Activated effector memory CD4-positive, alpha-beta T cell treated with Interleukin-2 at 50 U/mL for 16 hours (primary cell): Measurements from ENCODE around the gene RGS1.

Experiments
- DNase-seq: peaks from one replicate; pipeline ENCODE4 v3.0.0-alpha.2; 2020

RGS1 gene

DNA sequence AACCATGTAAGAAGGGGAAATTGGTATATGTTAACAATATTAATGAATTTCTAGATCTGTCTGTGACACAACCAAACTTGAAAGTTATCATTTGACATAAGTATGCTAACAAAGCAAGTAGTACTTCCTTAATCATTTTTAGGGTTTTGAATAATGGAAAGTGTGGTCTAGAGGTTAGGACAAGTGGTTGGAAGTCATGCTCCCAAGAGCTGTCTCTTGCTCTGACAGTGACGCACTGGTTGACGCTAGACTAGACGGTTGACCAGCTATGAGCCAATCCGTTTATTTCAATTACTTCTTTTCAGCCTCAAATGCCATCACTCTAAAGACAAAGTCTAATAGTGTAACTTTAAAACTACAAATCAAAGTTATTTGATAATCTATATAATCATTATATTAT lies 20.7 kb upstream of the RGS1 start:
- no peak for DNase-seq

DNA sequence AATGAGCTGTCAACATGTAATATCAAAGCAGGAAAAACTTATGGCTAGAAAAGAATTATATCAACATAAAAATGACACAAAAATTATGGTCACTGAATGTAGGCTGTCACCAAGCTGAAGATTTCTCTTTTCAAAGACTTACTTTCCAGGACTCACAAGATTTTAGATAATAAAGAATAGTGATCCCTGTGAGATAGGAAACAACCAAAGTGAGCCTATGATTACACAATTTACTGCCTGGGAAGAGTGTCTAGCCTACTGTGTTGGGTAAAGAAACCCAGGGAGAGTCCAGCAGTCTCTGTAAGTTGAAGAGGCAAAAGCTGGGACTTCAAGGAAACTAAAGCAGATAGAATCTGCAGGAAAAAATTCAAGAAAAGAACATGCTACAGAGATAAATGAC lies 20.2 kb upstream of the RGS1 start:
- no peak for DNase-seq

- DNase-seq, result no peak
These were observed 17.6 kb upstream of the RGS1 start for GRCh38 chr1:192557841-192558595.

DNA sequence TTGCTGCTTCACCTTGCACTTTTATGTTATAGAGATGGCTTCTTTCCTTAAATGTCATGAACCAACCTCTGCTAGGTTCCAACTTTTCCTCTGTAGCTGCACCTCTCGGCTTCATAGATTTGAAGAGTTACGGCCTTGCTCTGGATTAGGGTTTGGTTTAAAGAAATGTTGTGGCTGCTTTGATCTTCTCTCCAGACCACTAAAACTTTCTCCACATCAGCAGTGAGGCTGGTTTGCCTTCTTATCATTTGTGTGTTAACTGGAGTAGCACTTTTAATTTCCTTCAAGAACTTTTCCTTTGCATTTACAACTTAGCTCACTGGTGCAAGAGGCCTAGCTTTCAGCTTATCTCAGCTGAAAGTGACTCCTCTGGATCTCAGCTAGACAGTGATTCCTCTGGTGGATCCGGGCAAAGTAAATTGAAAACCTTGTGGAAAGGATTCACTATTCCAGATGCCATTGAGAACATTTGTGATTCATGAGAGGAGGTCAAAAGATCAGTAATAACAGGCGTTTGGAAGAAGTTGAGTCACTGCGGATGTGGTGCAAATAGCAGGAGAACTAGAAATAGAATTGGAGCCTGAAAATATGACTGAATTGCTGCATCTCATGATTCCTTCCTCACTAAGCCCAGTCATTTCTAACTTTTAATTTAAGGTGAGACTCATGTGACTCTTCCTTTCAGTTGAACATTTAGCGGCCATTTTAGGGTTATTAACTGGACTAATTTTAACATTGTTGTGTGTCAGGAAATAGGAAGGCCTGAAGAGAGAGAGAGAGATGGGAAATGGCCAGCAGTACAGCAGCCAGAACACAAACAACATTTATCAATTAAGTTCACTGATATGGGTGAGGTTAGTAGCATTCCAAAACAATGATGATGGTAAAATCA lies 16.2 kb upstream of the RGS1 start:
- DNase-seq, result no peak

GRCh38 chr1:192561301-192561700 lies 14.3 kb upstream of the RGS1 start:
- no peak for DNase-seq

GRCh38 chr1:192563129-192563528 lies 12.4 kb upstream of the RGS1 start:
- no peak for DNase-seq

DNA sequence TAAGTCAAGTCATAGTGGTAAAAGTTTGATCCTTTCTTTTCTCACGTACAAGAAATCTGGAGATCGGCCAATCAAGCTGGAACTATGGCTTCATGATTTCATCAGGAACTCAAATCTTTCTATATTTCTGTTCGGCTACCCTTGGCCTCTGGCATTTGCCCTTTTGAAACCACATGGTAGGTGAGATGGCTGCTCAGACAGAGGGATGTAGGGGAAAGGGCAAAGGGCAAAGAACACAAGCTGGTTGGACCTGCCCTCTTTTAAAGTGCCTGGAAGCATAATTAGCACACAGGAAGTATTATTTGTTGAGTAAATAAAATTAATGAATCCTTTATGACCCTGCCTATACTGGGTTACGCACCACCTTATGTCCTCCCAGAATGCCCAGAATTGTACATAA lies 11.5 kb upstream of the RGS1 start:
- DNase-seq, result no peak

DNA sequence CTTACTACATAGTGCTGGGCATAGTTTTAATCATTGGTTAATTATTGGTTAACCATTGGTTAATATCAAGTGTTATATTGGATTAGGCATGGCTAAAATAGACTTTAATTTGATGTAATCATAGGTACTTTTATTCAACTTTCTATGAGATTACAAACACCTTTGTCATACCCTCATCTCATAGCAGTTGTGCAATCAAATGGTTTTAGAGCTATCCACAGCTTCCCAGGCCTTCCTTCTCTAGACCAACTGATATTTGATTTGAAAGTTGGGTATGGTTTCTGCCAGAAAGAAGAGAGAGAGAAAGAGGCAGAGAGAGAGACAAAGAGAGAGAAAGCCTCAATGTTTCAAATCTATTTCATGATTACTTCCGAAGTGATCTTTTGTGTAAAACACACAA lies 9.6 kb upstream of the RGS1 start:
- DNase-seq, result no peak

GRCh38 chr1:192566657-192567056 lies 8.9 kb upstream of the RGS1 start:
- no peak for DNase-seq

- no peak for DNase-seq
These were observed 7.5 kb upstream of the RGS1 start for GRCh38 chr1:192568063-192568462.

- DNase-seq, result no peak
These were observed 3.9 kb upstream of the RGS1 start for GRCh38 chr1:192571668-192572067.

DNA sequence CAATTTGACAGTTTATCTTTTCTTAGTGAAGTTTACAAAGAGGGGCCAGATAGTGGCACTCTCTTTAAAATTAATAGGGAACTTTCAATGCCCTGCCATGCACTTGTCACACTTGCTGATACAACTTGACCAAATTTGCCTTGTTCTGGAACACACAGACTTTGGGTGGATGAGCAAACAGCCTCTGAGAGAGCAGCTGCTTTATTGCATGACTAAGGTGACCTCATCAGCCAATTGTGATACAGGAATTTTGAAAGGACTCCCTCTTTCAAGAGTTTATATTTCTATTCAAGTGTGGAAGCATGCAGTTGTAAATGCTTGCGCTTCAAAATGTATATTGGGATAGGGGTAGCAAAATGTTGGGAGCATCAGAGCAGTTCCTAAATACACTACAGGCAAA lies 2.1 kb upstream of the RGS1 start:
- DNase-seq, result no peak

DNA sequence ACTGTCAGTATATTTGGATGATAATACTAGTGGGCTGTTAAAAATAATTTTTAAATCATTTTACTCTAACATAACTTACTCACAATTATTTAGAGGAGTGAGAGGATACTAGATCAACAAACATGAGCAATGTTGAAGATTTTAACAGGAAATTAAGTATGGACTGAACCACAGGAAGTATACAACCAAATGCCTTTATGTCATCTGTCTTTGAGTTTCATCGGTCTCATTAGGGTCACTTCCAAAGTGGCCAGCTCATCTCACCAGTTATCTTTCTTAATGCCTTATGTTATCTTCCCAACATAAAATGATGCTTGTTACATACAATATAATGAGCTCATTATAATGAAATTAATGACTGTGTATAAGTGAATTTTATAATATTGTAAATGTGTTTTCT lies 1.5 kb upstream of the RGS1 start:
- DNase-seq, result no peak

GRCh38 chr1:192576190-192577144 lies 894 bp downstream of the RGS1 start:
- DNase-seq, result no peak

DNA sequence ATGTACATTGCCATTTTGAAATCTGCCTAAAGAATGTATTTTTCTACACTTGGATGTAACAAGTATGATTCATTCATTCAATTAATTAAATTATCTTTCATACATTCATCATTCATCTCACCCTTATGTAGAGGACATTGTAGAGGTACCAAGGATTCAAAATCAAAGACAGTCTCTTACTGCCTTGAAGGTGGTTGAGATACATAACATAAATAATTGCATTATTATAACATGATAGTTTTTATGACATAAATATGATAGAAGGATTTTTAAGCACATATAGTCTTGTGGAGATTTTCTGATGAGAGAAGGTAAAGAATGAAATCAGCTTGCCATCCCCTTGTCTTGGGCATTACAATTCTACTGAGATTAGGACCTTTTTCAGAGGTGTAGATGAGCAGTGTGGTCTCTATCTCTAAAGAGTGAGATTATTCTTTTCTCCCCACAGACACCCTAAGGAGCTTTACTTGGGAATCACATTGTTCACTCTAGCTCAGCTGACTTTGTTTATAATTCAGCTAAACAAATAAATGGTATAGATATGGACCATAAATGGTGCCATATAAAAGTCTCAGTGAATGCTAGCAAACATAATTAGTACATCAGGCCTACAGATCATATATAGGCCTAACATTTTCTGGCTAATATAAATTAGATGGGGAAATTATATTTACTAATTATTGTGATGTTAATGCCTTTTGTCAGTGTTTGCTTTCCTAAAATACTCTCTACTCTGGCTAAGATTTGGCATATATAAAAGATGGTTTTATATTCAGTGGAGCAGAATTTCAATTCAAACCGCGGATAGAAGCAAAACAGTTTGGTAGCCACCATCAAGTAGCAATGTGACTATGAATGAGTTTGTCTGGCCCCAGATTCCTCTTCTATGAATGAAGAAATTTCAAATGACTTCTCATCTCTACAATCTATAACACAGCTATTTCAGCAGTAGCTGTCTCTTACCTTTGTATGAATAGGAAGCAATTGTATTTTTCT lies 1.9 kb downstream of the RGS1 start:
- DNase-seq, result no peak

GRCh38 chr1:192578144-192578909 lies 2.8 kb downstream of the RGS1 start:
- no peak for DNase-seq

- no peak for DNase-seq
These were observed 3.6 kb downstream of the RGS1 start for GRCh38 chr1:192579010-192579738.

DNA sequence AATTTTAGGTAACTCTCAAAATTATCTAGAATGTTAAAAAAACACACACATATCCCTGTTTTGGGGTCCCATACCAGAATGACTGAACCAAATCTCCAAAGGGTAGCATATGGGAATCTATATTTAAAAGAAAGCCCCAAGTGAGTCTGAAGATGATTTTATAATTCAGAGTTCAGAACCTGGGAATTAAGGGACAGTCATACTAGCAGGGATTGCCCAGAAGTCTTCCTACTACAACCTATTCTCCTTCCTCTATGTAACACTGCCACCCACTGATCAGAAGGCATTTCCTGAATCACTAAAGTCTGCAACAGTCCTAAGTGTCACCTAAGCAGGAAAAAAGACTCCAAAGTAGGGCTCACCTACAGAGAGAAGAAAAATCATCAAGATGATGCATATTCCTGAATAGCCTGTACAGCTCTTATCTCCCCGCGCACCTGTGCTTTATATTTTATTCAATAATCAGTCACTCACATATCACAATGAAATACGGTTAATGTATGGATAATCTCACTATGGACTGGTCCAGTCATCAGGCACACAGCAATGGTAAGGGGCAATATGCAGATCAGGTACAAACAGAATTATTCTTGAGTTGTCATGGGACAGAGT lies 4.9 kb downstream of the RGS1 start:
- DNase-seq, result no peak

DNA sequence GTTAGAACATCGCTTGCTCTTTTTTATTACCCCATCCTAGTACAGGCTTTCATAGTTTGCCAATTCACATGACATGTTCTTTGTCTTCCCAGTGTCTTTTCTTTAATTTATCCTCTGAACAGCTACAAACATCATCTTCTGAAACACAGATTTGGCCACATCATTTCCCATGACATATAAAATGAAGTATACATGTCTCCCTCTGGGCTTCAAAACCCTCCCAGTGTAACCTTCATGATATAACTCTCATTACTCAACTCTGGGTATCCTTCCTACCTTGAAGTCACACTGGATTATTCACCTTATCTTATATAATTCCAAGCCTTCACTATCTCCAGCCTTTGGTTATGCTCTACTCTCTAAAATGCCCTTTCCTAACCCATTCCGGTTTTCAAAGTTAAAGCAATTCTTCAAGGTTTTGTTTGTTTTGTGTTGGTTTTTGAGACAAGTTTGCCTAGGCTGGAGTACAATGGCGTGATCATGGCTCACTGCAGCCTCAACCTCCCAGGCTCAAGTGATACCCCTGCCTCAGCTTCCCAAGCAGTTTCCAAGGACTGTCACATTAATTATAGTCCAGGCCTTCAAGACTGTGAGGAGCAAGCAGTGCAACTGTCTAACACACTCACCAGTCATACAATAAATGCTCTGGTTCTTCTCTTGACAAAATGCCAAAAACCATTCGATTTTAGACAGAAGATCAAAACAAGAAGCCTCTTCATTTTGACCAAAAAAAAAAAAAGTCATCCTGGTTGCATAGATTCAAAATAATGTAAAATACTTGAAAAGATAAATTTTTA lies 5.8 kb downstream of the RGS1 start:
- no peak for DNase-seq
